OCI-LY3 (cell line): ENCODE data around the gene PPP6R3.

Experiments
- H2AFZ ChIP-seq: fragments of 200-600, 300-600 bp; shearing (Covaris generic); 2 replicates; pipeline ENCODE4 v1.6.0; 2014; ENCODE audit warnings: antibody characterized with exemption, low read depth, low read length
- H3K27ac ChIP-seq: fragments of 200-600, 300-600 bp; sonication (generic); 2 replicates; pipeline ENCODE4 v1.5.1; 2014; ENCODE audit warnings: mild to moderate bottlenecking, low read length, moderate library complexity, mixed read lengths
- H3K27me3 ChIP-seq: fragments of 200-600, 300-600 bp; sonication (generic); 2 replicates; pipeline ENCODE4 v1.6.1; 2014; ENCODE audit warnings: low read depth, low read length, mixed read lengths
- H3K36me3 ChIP-seq: fragments of 200-600, 300-600 bp; sonication (generic); replicated peaks from 2 replicates; pipeline ENCODE3; 2014; ENCODE audit warnings: low read depth, low read length, mixed read lengths
- H3K4me1 ChIP-seq: fragments of 300-600, 200-600 bp; sonication (generic); 2 replicates; pipeline ENCODE4 v1.6.1; 2014; ENCODE audit warnings: low read length, mixed read lengths
- H3K4me2 ChIP-seq: fragments of 200-600, 300-600 bp; sonication (generic); 2 replicates; pipeline ENCODE4 v1.6.1; 2014; ENCODE audit warnings: low read length, mixed read lengths
- H3K4me3 ChIP-seq: fragments of 300-600, 200-600 bp; sonication (generic); 2 replicates; pipeline ENCODE4 v1.5.1; 2014; ENCODE audit warnings: antibody characterized with exemption, mild to moderate bottlenecking, low read length, moderate library complexity
- H3K79me2 ChIP-seq: fragments of 300-600, 200-600 bp; shearing (Covaris generic); 2 replicates; pipeline ENCODE4 v1.6.1; 2014; ENCODE audit warnings: mild to moderate bottlenecking, low read length, mixed read lengths
- H3K9ac ChIP-seq: fragments of 300-600, 200-600 bp; shearing (Covaris generic); 2 replicates; pipeline ENCODE4 v1.6.0; 2014; ENCODE audit warnings: mild to moderate bottlenecking, low read length, moderate library complexity
- H3K9me3 ChIP-seq: fragments of 200-600, 300-600 bp; shearing (Covaris generic); 2 replicates; pipeline ENCODE4 v1.6.1; 2014; ENCODE audit warnings: low read length, mixed read lengths; ENCODE audit not compliant: insufficient read depth
- H4K20me1 ChIP-seq: fragments of 200-600, 300-600 bp; sonication (generic); 2 replicates; pipeline ENCODE4 v1.6.1; 2016; ENCODE audit warnings: low read length, mixed read lengths; ENCODE audit not compliant: insufficient read depth
- EZH2phosphoT487 ChIP-seq: fragments of 200-600 bp; shearing (Covaris generic); IDR thresholded peaks from 2 replicates; pipeline ENCODE4 v1.6.1; 2018; ENCODE audit warnings: antibody characterized with exemption, mixed run types, low read depth
- TF ChIP-seq, protein P1 (sequence below): fragments of 200-600, 300-600 bp; sonication (generic); IDR thresholded peaks from 2 replicates; pipeline ENCODE4 v1.5.1; 2014; ENCODE audit warnings: antibody characterized with exemption, low read length, low read depth

Gene PPP6R3

DNA sequence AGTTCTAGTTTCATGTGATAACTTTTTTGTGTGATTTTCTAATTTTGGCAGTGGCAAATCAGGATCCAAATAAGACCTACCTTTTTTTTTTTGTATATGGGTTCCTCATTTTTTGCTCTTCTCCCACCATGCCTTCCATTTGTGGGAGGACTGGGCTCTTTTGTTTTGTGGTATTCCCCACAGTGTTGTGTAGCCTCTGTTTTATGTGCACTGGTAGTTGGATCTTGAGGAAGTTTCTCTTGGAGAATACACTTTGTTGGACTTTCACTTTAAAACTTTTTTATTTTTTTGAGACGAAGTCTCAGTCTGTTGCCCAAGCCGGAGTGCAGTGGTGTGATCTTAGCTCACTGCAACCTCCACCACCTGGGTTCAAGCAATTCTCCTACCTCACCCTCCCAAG is 39.7 kb downstream of the PPP6R3 start:
- H3K4me1 ChIP-seq = peaks cover 9% of the 10 kb centered on the region; the same call in 1 of the 2 replicates
- no peaks in the 10 kb centered on the region for H3K36me3 ChIP-seq
- peaks cover 95% of the 10 kb centered on the region for H4K20me1 ChIP-seq
- no peaks in the 10 kb centered on the region for H3K27me3 ChIP-seq
- H3K27ac ChIP-seq = no peak overlapping the region
- TF ChIP-seq EZH2phosphoT487 = no peak
- TF ChIP-seq, protein P1, sequence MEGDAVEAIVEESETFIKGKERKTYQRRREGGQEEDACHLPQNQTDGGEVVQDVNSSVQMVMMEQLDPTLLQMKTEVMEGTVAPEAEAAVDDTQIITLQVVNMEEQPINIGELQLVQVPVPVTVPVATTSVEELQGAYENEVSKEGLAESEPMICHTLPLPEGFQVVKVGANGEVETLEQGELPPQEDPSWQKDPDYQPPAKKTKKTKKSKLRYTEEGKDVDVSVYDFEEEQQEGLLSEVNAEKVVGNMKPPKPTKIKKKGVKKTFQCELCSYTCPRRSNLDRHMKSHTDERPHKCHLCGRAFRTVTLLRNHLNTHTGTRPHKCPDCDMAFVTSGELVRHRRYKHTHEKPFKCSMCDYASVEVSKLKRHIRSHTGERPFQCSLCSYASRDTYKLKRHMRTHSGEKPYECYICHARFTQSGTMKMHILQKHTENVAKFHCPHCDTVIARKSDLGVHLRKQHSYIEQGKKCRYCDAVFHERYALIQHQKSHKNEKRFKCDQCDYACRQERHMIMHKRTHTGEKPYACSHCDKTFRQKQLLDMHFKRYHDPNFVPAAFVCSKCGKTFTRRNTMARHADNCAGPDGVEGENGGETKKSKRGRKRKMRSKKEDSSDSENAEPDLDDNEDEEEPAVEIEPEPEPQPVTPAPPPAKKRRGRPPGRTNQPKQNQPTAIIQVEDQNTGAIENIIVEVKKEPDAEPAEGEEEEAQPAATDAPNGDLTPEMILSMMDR = no peak
- no peaks in the 10 kb centered on the region for H3K9me3 ChIP-seq
- no peak overlapping the region for H3K9ac ChIP-seq
- no peak overlapping the region for H3K4me3 ChIP-seq
- no peak overlapping the region for H3K4me2 ChIP-seq
- peaks cover 100% of the 10 kb centered on the region for H3K79me2 ChIP-seq
- no peak overlapping the region for H2AFZ ChIP-seq

DNA sequence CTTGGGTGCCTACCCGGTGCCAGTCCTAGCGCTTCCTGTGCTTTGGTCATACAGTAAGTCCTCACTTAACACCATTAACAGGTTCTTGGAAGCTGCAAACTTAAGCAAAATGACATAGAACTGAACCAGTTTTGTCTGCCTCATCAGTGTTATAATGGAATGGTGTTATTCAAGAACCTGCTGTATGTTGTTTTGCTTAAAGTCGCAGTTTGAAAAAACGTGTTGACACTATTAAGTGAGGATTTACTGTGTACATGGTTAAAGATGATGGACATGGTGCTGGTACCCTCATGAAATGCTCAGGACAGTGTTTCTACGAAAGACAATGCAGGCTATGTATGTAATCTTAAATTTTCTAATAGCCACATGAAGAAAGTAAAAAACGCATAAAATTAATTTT is 41.3 kb downstream of the PPP6R3 start:
- H2AFZ ChIP-seq = no peak overlapping the region
- peaks cover 100% of the 10 kb centered on the region for H3K79me2 ChIP-seq
- no peaks in the 10 kb centered on the region for H3K9me3 ChIP-seq
- peaks cover 5% of the 10 kb centered on the region; the same call in 1 of the 2 replicates for H3K4me1 ChIP-seq
- H3K27ac ChIP-seq = no peak overlapping the region
- H3K27me3 ChIP-seq = no peaks in the 10 kb centered on the region
- TF ChIP-seq, protein P1 = no peak
- no peak for TF ChIP-seq EZH2phosphoT487
- no peak overlapping the region for H3K4me2 ChIP-seq
- peaks cover 5% of the 10 kb centered on the region for H3K36me3 ChIP-seq
- no peak overlapping the region for H3K4me3 ChIP-seq
- H3K9ac ChIP-seq = no peak overlapping the region
- peaks cover 95% of the 10 kb centered on the region for H4K20me1 ChIP-seq

DNA sequence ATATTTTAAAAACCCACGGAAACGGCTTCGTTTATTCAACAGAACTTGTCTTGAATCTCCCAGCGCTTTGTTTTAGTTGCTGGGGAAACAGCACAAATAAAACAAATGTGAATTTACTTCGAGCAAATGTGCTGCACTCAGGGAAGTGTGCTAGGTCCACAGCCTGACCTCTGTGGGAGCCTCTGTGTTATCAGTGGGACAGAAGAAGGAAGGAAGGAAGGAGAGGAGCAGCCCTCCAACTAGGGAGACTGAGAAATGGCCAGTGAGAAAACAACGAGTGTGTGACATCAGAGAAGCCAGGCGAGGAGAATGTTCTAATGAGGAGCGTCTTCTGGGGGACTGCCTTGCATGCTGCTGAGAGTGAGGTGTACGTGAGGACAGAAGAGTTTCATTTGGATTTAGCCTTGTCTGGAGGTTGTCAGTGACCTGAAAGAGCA is 42.7 kb downstream of the PPP6R3 start:
- Histone ChIP-seq H3K4me2 (no peak overlapping the region), H3K27ac (no peak overlapping the region), H3K9me3 (no peaks in the 10 kb centered on the region), H3K36me3 (peaks cover 7% of the 10 kb centered on the region), H3K79me2 (peaks cover 100% of the 10 kb centered on the region), H3K4me3 (no peak overlapping the region), H4K20me1 (peaks cover 97% of the 10 kb centered on the region), H3K9ac (no peak overlapping the region), H2AFZ (no peak overlapping the region), H3K4me1 (no peaks in the 10 kb centered on the region), H3K27me3 (no peaks in the 10 kb centered on the region)
- TF ChIP-seq, protein P1 = no peak
- no peak for TF ChIP-seq EZH2phosphoT487

DNA sequence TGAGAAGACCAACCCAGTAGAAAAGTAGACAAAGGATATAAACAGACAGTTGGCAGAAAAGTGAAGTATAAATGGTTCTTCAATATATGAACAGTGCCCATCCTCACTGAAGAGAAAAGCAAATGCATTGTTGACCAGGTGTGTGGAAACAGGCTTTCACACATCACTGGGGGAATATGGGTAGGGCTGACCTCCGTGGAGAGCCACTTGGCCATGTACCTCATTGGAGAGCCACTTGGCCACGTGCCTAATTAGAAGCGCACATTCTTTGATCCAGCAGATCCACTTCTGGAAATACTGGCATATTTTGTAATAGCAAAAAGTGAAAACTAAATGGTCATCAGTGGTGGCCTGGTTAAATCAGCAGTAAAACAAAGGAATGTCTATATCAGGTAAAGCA is 43.2 kb downstream of the PPP6R3 start:
- no peaks in the 10 kb centered on the region for H3K4me1 ChIP-seq
- peaks cover 97% of the 10 kb centered on the region for H4K20me1 ChIP-seq
- no peak overlapping the region for H3K4me3 ChIP-seq
- H2AFZ ChIP-seq = no peak overlapping the region
- no peaks in the 10 kb centered on the region for H3K9me3 ChIP-seq
- peaks cover 7% of the 10 kb centered on the region for H3K36me3 ChIP-seq
- H3K4me2 ChIP-seq = no peak overlapping the region
- TF ChIP-seq, protein P1 = no peak
- TF ChIP-seq EZH2phosphoT487 = no peak
- H3K27ac ChIP-seq = no peak overlapping the region
- H3K79me2 ChIP-seq = peaks cover 100% of the 10 kb centered on the region
- H3K27me3 ChIP-seq = no peaks in the 10 kb centered on the region
- H3K9ac ChIP-seq = no peak overlapping the region
